Psoas muscle (tissue), 8 donors: ENCODE data around the gene C21orf58. TPM values are rescaled to one million over a fixed set of nuclear protein-coding genes. Genes with fewer than 3 reads are reported as not detected.
A peak's percentile ranks its signal among the peaks of the same experiment; 100 is the strongest.

Source experiments
- ATAC-seq, 4 donors: fragments of 200-7000 bp; cut with Tn5 transposase; one replicate each; pipeline ENCODE4 v1.9.1; 2020; ENCODE audit warnings: moderate library complexity in 3 of 4, mild to moderate bottlenecking in 2 of 4
- DNase-seq, 2 donors: peaks; one replicate each; pipeline ENCODE4 v3.0.0-alpha.2; 2020
- H3K27ac ChIP-seq: fragments of 200-600 bp; one replicate; pipeline ENCODE4 v1.8.0; 2022
- H3K27me3 ChIP-seq, 3 donors: fragments of 200-600 bp in 1 of 3; one replicate each; pipeline versions ENCODE4 v1.6.1 to v1.8.0; 2013 to 2022; ENCODE audit warnings: low read length in 2 of 3, mild to moderate bottlenecking in 2 of 3, moderate library complexity in 1 of 3; ENCODE audit not compliant: insufficient read depth in 3 of 3
- H3K36me3 ChIP-seq, 2 donors: fragments of 200-600 bp in 1 of 2; one replicate each; pipeline versions ENCODE4 v1.6.1 to v1.8.0; 2013 to 2022; ENCODE audit warnings: low read depth in 1 of 2, mild to moderate bottlenecking in 1 of 2, moderate library complexity in 1 of 2; ENCODE audit not compliant: insufficient read depth in 1 of 2
- H3K4me1 ChIP-seq: fragments of 200-600 bp; one replicate; pipeline ENCODE4 v1.8.0; 2022
- H3K4me3 ChIP-seq: fragments of 200-600 bp; one replicate; pipeline ENCODE4 v1.8.0; 2022; ENCODE audit warnings: mild to moderate bottlenecking
- H3K9me3 ChIP-seq: fragments of 200-600 bp; one replicate; pipeline ENCODE4 v1.8.0; 2022
- WGBS, 3 donors: extraction: QIAGEN DNeasy Blood & Tissue Kit; methylation state at CpG; one replicate each; pipeline versions ENCODE4 v1.1.6 to v1.1.7; 2013; 5-methylcytosine and 5-hydroxymethylcytosine counted together
- intact Hi-C, 2 donors: fragments of 100-400 bp; cut with DNase I; formaldehyde crosslinking; loops; one replicate each; pipeline versions ENCODE4 v1.11.0 to v1.14.2; 2022
- polyA plus RNA-seq, 3 donors: library from polyadenylated mRNA; stranded (reverse); fragments of 200-250 nt; gene quantifications; one replicate each; pipeline ENCODE4 v1.2.3, GENCODE V29; 2013
- total RNA-seq, 4 donors: library from RNA; stranded (reverse); fragmentation: NEBNext Ultra II Directional in 2 of 4; extraction: Animal tissue kit (Norgen Biotek cat#: 25700) in 2 of 4; gene quantifications; one replicate each; pipeline versions ENCODE4 v1.2.1 to v1.2.4, GENCODE V29; 2021 to 2023
- TF ChIP-seq, protein P1 (sequence below): fragments of 200-600 bp; IDR thresholded peaks from one replicate; pipeline ENCODE4 v1.8.0; 2022; ENCODE audit warnings: antibody characterized with exemption
- donor health status: healthy with polysubstance abuse.
- donor health status: DM: no; HTN: no; CAD: no; lungs with moderate emphysema.
- donor health status: Bipolar disorder and iron deficiency.
- donor health status: healthy.
- donor health status: DM: yes; HTN: yes; CAD: no.
- donor health status: DM: no; HTN: no; CAD: no.
- donor health status: DM: no; HTN: no; CAD: no.
- donor health status: DM: yes; HTN: yes; CAD: no.

Gene C21orf58
- total and polyA plus RNA-seq, 7 donors, result 0.38 to 3.0 (median 1.1) TPM

DNA sequence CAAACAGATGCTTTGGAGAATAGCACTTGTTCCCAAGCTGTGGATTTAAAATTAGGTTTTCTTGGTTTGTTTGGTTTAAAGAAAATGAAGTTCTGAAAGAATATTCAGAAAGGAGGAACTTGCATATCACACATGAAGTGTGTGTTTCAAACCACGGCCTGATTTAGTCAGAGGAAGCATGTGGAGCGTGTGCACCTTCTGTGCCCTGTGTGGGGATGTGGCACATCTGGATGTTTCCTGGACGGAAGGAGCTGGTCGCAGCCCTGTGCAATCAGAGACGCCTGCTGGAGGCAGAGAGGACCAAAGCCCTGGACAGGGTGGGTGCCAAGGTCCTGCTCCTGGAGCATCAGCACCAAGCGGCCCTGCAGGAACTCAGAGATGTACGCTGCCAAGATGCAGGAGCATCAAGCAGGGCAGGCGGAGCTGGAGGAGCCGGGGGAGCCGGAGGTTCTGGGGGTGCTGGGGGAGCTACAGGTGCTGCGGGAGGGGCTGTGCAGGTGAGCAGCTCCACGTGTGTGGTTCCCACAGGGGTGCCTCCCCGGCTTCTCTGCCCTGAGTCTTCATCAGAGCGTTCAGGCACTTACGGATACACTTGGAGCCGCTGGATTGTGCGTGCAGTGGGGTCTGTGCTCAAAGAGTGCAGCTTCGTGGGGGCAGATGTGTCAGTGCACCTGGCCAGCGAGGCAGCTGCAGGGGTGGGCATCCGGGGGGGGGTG is 46.0 kb upstream of the C21orf58 start:
- no peaks in the 10 kb centered on the region for H3K27me3 ChIP-seq
- ATAC-seq (no peak), DNase-seq (no peak)
- H3K4me3 ChIP-seq, result peak overlapping the region; percentile 11
- peaks cover 38% of the 10 kb centered on the region for H3K4me1 ChIP-seq
- peaks cover 5 to 64% of the 10 kb centered on the region in 2 donors for H3K36me3 ChIP-seq
- H3K9me3 ChIP-seq, result no peaks in the 10 kb centered on the region
- H3K27ac ChIP-seq, result peak overlapping the region; percentile 65
- TF ChIP-seq, protein P1, sequence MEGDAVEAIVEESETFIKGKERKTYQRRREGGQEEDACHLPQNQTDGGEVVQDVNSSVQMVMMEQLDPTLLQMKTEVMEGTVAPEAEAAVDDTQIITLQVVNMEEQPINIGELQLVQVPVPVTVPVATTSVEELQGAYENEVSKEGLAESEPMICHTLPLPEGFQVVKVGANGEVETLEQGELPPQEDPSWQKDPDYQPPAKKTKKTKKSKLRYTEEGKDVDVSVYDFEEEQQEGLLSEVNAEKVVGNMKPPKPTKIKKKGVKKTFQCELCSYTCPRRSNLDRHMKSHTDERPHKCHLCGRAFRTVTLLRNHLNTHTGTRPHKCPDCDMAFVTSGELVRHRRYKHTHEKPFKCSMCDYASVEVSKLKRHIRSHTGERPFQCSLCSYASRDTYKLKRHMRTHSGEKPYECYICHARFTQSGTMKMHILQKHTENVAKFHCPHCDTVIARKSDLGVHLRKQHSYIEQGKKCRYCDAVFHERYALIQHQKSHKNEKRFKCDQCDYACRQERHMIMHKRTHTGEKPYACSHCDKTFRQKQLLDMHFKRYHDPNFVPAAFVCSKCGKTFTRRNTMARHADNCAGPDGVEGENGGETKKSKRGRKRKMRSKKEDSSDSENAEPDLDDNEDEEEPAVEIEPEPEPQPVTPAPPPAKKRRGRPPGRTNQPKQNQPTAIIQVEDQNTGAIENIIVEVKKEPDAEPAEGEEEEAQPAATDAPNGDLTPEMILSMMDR, result no peak
- intact Hi-C loops, result no loop called here
- WGBS, 3 donors, result 62 to 82% (median 66%) methylated on average over 17 to 20 of the region's 20 CpGs

DNA sequence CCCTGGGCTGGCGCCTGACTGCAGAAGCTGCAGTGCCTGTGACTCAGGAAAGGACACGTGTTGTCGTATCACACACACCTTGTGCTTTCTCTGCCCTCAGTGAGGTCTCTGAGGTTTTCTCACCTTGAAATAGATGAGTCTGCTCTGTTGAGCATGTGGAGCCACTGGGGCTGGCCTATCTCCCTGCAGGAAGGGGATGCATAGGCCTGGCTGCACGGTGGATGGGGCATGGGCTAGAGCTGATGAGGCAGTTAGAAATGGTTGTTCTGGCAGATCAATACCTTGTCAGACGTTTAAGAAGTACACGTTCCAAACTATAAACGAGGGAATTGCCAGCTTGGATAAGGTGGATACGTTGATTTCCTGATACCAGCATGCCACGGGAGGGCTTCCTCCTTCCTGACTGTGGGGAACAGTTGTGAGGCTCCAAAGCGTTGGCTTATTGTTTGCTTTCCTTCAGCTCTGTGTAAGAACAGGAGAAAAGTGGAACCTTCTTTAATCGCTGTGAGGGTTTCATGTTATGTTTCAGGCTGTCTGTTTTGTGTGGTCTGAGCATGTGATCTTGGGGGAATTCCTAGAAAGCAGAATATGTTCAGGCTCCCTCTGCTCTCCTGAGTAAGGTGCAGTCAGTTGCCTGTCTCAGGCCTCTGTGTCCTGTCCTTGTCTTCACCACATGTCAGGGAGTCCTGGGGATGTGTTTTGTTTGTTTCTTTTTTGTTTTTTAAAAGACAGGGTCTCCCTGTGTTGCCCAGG is 45.0 kb upstream of the C21orf58 start:
- H3K27me3 ChIP-seq, result no peaks in the 10 kb centered on the region
- no peaks in the 10 kb centered on the region for H3K9me3 ChIP-seq
- intact Hi-C loops, result no loop called here
- H3K4me1 ChIP-seq, result peaks cover 39% of the 10 kb centered on the region
- peak overlapping the region; percentile 26 for H3K4me3 ChIP-seq
- ATAC-seq (peak; percentile 34 to 52 (median 42)), DNase-seq (no peak)
- WGBS, 3 donors, result 55 to 62% (median 56%) methylated on average over 11 of the region's 11 CpGs
- peak overlapping the region; percentile 65 for H3K27ac ChIP-seq
- TF ChIP-seq, protein P1, result no peak
- H3K36me3 ChIP-seq, result peaks cover 5 to 74% of the 10 kb centered on the region in 2 donors

DNA sequence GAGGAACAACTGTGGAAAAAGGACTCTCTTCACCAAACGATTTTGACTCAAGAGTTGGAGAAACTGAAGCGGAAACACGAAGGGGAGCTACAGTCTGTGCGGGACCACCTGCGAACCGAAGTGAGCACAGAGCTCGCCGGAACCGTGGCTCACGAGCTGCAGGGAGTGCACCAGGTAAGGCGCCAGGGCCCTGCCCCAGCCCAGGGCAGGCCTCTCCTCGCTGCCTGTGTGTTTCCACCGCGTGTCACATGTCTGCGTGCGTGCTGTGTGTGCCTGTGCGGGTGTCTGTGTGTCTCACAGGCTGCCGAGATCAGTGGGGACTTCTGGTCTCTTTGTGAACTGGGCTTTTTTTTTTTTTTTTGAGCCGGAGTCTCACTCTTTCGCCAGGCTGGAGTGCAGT is 43.3 kb upstream of the C21orf58 start:
- no peak overlapping the region for H3K27ac ChIP-seq
- 92 to 96% (median 95%) methylated on average over 19 to 20 of the region's 20 CpGs for WGBS, 3 donors
- ATAC-seq (no peak), DNase-seq (no peak)
- H3K4me3 ChIP-seq, result no peak overlapping the region
- no peaks in the 10 kb centered on the region for H3K9me3 ChIP-seq
- H3K27me3 ChIP-seq, result no peaks in the 10 kb centered on the region
- peaks cover 8 to 78% of the 10 kb centered on the region in 2 donors for H3K36me3 ChIP-seq
- intact Hi-C loops, result no loop called here
- TF ChIP-seq, protein P1, result no peak
- H3K4me1 ChIP-seq, result peaks cover 50% of the 10 kb centered on the region

DNA sequence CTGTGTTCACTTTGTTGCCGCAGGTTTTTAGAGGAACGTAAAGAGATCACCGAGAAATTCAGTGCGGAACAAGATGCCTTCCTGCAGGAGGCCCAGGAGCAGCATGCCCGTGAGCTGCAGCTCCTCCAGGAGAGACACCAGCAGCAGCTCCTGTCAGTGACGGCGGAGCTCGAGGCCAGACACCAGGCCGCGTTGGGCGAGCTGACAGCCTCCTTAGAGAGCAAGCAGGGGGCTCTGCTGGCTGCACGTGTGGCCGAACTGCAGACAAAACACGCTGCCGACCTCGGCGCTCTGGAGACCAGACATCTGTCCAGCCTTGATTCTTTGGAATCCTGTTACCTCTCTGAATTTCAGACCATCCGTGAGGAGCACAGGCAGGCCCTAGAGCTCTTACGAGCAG is 42.9 kb upstream of the C21orf58 start:
- peaks cover 54% of the 10 kb centered on the region for H3K4me1 ChIP-seq
- H3K27me3 ChIP-seq, result no peaks in the 10 kb centered on the region
- no peaks in the 10 kb centered on the region for H3K9me3 ChIP-seq
- peaks cover 8 to 78% of the 10 kb centered on the region in 2 donors for H3K36me3 ChIP-seq
- DNase-seq (no peak), ATAC-seq (no peak)
- WGBS, 3 donors, result 84 to 90% (median 85%) methylated on average over 19 of the region's 19 CpGs
- no peak overlapping the region for H3K27ac ChIP-seq
- intact Hi-C loops, result no loop called here
- TF ChIP-seq, protein P1, result no peak
- no peak overlapping the region for H3K4me3 ChIP-seq
